ENCODE results near the gene NFS1.

The NFS1 gene

GRCh38 chr20:35648836-35649235 is 50.3 kb downstream of the NFS1 start:
- no peak for TF ChIP-seq CTCF (IDR thresholded peaks at IDR 0.05)
- peaks cover 0 to 37% (median 17%) of the 10 kb centered on the region in 4 donors for H3K4me1 ChIP-seq
- H3K27ac ChIP-seq: no peak overlapping the region
- H3K4me3 ChIP-seq: no peak overlapping the region
- H3K27me3 ChIP-seq: no peaks in the 10 kb centered on the region
- H3K36me3 ChIP-seq: peaks cover 4 to 15% (median 14%) of the 10 kb centered on the region in 3 donors
- H3K9me3 ChIP-seq: no peaks in the 10 kb centered on the region
- intact Hi-C loops (cut with DNase I; ENCODE audit: low total_unique reads): no loop called here
- DNase-seq: no peak

GRCh38 chr20:35644806-35645205 is 54.3 kb downstream of the NFS1 start:
- TF ChIP-seq CTCF (IDR thresholded peaks at IDR 0.05): no peak
- no peak overlapping the region for H3K27ac ChIP-seq
- H3K36me3 ChIP-seq: no peaks in the 10 kb centered on the region
- H3K4me3 ChIP-seq: no peak overlapping the region
- no peaks in the 10 kb centered on the region for H3K9me3 ChIP-seq
- intact Hi-C loops (cut with DNase I; ENCODE audit: low total_unique reads): no loop called here
- peaks cover 0 to 43% (median 9%) of the 10 kb centered on the region in 4 donors for H3K4me1 ChIP-seq
- H3K27me3 ChIP-seq: no peaks in the 10 kb centered on the region
- no peak for DNase-seq

GRCh38 chr20:35643045-35643444 is 56.1 kb downstream of the NFS1 start:
- Histone ChIP-seq H3K27ac (no peak overlapping the region), H3K9me3 (no peaks in the 10 kb centered on the region), H3K4me1 (peaks cover 0 to 36% (median 2%) of the 10 kb centered on the region in 4 donors), H3K27me3 (no peaks in the 10 kb centered on the region), H3K36me3 (no peaks in the 10 kb centered on the region), H3K4me3 (no peak overlapping the region)
- no peak for DNase-seq
- no peak for TF ChIP-seq CTCF (IDR thresholded peaks at IDR 0.05)
- intact Hi-C loops (cut with DNase I; ENCODE audit: low total_unique reads): no loop called here

- no peak overlapping the region for H3K27ac ChIP-seq
- DNase-seq: no peak
- no peaks in the 10 kb centered on the region for H3K27me3 ChIP-seq
- TF ChIP-seq CTCF (IDR thresholded peaks at IDR 0.05): no peak
- H3K9me3 ChIP-seq: no peaks in the 10 kb centered on the region
- H3K4me1 ChIP-seq: peaks cover 0 to 46% (median 2%) of the 10 kb centered on the region in 4 donors
- no peak overlapping the region for H3K4me3 ChIP-seq
- H3K36me3 ChIP-seq: no peaks in the 10 kb centered on the region
- intact Hi-C loops (cut with DNase I; ENCODE audit: low total_unique reads): no loop called here
Observed at GRCh38 chr20:35641743-35642142, 57.4 kb downstream of the NFS1 start.

GRCh38 chr20:35640724-35641123 is 58.4 kb downstream of the NFS1 start:
- Histone ChIP-seq H3K36me3 (no peaks in the 10 kb centered on the region), H3K4me3 (no peak overlapping the region), H3K9me3 (no peaks in the 10 kb centered on the region), H3K4me1 (peaks cover 0 to 55% (median 6%) of the 10 kb centered on the region in 4 donors), H3K27ac (no peak overlapping the region), H3K27me3 (no peaks in the 10 kb centered on the region)
- DNase-seq: no peak
- TF ChIP-seq CTCF (IDR thresholded peaks at IDR 0.05): no peak
- intact Hi-C loops (cut with DNase I; ENCODE audit: low total_unique reads): no loop called here

- no peak for TF ChIP-seq CTCF (IDR thresholded peaks at IDR 0.05)
Observed at GRCh38 chr20:35638751-35639150, 60.4 kb downstream of the NFS1 start.

More at GRCh38 chr20:35638751-35639150, 60.4 kb downstream of the NFS1 start:
- peaks cover 0 to 55% (median 9%) of the 10 kb centered on the region in 4 donors for H3K4me1 ChIP-seq
- DNase-seq: no peak
- H3K36me3 ChIP-seq: no peaks in the 10 kb centered on the region
- no peak overlapping the region for H3K4me3 ChIP-seq
- no peaks in the 10 kb centered on the region for H3K27me3 ChIP-seq
- no peak overlapping the region for H3K27ac ChIP-seq
- intact Hi-C loops (cut with DNase I; ENCODE audit: low total_unique reads): no loop called here
- H3K9me3 ChIP-seq: no peaks in the 10 kb centered on the region

Measured in tibial artery (tissue), 4 donors.